Upper lobe of left lung (tissue), 4 donors: ENCODE results near the gene ALPG.

ENCODE experiments used
- CTCF ChIP-seq, 6 experiments: fragments of 450-650 bp in 4 of 6; fragments of 200-600 bp in 2 of 6; sonication (generic) in 2 of 6; IDR thresholded peaks; one replicate each; pipeline ENCODE4 v1.5.1; 2016 to 2019; ENCODE audit warnings: antibody characterized with exemption in 6 of 6
- EP300 ChIP-seq, 4 donors: sonication (generic); formaldehyde crosslinking; IDR thresholded peaks; one replicate each; pipeline ENCODE4 v1.5.1; 2017; ENCODE audit warnings: antibody characterized with exemption in 4 of 4, control low read depth in 2 of 4
- POLR2A ChIP-seq, 4 donors: fragments of 450-650 bp; IDR thresholded peaks; one replicate each; pipeline ENCODE4 v1.5.1; 2016 to 2017; ENCODE audit warnings: antibody characterized with exemption in 4 of 4, mild to moderate bottlenecking in 2 of 4
- POLR2AphosphoS5 ChIP-seq, 2 donors: sonication (generic); formaldehyde crosslinking; IDR thresholded peaks; one replicate each; pipeline ENCODE4 v1.5.1; 2017; ENCODE audit warnings: antibody characterized with exemption in 2 of 2

DNA sequence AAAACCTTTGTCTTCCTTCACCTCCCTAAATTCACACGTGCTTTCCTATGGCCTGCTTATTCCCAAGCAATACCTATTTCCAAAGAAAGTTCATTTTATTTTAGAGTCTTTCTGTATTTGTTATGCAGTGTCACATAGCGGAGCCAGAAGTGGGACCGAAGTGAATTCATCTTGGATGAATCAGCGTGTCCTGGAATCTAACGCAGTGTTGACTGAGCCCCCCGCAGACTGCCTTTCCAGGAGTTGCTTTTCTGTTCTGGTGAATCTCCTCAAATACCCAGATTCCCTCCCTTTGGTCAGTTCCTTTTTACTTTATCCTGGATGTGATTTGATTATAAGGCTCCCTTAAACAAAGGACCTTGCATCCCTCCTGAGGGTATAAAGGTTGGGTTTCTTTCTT is 17.3 kb upstream of the ALPG start:
- no peak for TF ChIP-seq CTCF (IDR thresholded peaks at IDR 0.05)
- no peak for TF ChIP-seq EP300 (IDR thresholded peaks at IDR 0.05)
- no peak for TF ChIP-seq POLR2AphosphoS5 (IDR thresholded peaks at IDR 0.05)
- no peak for TF ChIP-seq POLR2A (IDR thresholded peaks at IDR 0.05)
